Lower leg skin (tissue), 3 donors: ENCODE measurements around the gene TOR4A.

Source experiments
- POLR2A ChIP-seq, 2 donors: fragments of 450-650 bp; IDR thresholded peaks; one replicate each; pipeline ENCODE4 v1.6.1; 2016 to 2017; ENCODE audit warnings: antibody characterized with exemption in 2 of 2, mild to moderate bottlenecking in 1 of 2, moderate library complexity in 1 of 2
- TF ChIP-seq, protein P1 (sequence below), 3 donors: fragments of 450-650 bp; IDR thresholded peaks; one replicate each; pipeline ENCODE4 v1.5.1; 2016; ENCODE audit warnings: antibody characterized with exemption in 3 of 3, mild to moderate bottlenecking in 3 of 3, moderate library complexity in 2 of 3

DNA sequence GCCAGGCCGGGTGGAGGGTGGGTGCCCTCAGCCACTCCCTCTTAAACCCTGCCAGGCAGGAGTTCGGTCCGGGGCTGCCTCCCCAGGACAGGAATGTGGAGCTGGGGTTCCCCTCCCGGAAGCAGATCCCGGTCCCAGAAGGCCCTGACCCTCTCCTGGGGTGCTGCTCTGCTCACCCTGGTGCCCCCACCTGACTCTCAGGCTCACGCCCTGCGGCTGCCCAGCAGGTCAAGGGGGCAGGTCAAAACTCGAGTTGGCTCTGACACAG lies 28.2 kb downstream of the TOR4A start:
- TF ChIP-seq, protein P1, sequence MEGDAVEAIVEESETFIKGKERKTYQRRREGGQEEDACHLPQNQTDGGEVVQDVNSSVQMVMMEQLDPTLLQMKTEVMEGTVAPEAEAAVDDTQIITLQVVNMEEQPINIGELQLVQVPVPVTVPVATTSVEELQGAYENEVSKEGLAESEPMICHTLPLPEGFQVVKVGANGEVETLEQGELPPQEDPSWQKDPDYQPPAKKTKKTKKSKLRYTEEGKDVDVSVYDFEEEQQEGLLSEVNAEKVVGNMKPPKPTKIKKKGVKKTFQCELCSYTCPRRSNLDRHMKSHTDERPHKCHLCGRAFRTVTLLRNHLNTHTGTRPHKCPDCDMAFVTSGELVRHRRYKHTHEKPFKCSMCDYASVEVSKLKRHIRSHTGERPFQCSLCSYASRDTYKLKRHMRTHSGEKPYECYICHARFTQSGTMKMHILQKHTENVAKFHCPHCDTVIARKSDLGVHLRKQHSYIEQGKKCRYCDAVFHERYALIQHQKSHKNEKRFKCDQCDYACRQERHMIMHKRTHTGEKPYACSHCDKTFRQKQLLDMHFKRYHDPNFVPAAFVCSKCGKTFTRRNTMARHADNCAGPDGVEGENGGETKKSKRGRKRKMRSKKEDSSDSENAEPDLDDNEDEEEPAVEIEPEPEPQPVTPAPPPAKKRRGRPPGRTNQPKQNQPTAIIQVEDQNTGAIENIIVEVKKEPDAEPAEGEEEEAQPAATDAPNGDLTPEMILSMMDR (IDR thresholded peaks at IDR 0.05): no peak
- no peak for TF ChIP-seq POLR2A (IDR thresholded peaks at IDR 0.05)
